Measurements from ENCODE around the gene SPRED1.
"Not testable (repeated sequence)": the region's sequence is repeated elsewhere in the genome, so short reads cannot be mapped to it uniquely, and the experiment has no call there.

SPRED1 gene

DNA sequence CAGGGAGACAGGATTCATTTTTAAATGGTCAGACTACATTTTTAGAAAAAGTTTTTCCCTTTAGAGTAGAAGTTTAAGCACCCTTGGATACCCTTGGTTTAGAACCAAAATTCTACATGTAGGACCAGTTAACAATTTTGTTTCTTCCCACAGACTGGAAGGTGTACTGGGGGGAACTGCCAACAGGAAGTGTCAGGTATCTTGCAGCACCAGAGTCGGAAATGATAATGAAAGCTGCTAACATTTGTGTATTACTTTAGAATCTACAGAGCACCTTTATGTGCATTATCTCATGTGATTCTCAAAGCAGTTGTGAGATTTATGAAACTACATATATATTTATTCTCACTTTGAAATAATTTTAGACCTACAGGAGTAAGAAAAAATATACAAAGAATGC, 21.5 kb downstream of the SPRED1 start:
- in situ Hi-C loops (cut with MboI; ENCODE audit: low sequenced_read_pairs) = loop anchor here (25.0 kb wide), 1 partner anchor 262 kb away; no protein-coding TSS in a partner anchor

DNA sequence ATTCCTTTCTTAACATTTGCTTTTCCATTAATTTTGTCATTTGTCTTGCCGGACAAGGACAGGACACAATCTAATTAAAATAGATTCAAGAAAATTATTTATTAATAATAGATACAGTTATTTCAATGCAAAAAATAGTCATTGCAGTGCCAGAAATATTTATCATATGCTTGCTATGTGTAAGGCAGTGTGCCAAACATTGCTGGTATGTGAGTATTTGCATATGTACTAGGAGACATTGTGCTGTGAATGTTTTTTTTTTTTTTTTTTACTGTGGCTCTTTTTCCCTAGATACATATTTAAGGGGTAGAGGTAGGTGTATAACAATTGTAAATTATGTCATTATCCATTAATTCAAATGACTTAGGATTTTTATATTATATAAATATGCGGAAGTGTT, 23.3 kb downstream of the SPRED1 start:
- in situ Hi-C loops (cut with MboI; ENCODE audit: low sequenced_read_pairs) = no loop called here

DNA sequence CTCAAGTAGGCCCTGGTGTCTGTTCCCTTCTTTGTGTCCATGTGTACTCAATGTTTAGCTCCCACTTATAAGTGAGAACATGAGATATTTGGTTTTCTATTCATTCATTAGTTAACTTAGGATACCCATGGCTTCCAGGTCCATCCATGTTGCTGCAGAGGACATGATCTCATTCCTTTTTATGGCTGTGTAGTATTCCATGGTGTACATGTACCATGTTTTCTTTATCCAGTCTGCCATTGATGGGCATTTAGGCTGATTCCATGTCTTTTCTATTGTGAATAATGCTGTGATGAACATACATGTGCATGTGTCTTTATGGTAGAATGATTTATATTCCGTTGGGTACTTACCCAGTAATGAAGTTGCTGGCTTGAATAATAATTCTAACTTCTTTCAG, 24.6 kb downstream of the SPRED1 start:
- in situ Hi-C loops (cut with MboI; ENCODE audit: low sequenced_read_pairs) = not testable (repeated sequence)

DNA sequence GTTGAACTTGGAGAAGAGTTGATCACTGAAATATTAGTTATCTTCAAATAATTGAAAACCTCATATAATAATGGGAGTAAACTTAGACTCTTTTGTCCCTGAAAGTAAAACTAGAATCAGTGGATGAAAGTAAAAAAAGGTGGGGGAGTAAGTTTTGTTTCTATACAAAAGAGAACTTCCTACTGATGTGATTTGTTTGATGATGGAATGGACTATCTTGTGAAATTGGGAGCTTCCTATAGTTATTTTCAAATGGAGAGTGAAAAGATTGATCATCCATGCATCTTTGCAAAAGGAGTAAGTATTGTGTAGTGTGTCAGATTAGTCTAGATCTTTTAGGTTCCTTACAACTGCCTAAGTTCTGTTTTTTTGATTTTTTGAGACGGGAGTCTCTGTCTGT, 28.4 kb downstream of the SPRED1 start:
- in situ Hi-C loops (cut with MboI; ENCODE audit: low sequenced_read_pairs) = no loop called here

DNA sequence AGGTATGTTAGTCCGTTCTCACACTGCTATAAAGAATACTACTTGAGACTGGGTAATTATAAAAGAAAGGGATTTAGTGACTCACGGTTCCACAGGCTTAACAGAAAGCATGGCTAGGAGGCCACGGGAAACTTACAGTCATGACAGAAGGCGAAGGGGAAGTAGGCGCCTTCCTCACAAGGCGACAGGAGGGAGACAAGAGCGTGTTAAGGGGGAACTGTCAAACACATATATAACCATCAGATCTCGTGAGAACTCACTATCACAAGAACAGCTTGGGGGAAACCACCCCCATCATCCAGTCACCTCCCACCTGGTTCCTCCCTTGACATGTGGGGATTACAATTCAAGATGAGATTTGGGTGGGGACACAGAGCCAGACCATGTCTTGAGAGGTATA, 30.4 kb downstream of the SPRED1 start:
- in situ Hi-C loops (cut with MboI; ENCODE audit: low sequenced_read_pairs) = no loop called here

DNA sequence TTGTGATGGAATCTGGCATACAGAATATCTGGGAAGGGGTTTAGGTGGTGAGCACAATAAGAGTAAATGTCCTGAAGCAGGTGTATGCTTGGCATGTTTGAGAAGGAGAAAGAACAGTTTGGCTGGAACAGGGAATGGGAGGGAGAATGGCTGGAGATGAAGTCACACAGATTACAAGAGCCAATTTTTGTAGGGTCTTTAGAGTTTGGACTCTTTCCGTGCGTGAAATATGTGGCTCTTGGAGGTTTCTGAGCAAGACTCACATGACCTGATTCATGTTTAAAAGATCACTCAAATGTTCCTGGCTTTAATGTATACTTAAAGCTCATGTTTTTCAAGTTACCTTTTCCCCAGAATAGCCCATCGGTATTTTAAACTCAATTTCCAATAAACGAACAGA, 32.8 kb downstream of the SPRED1 start:
- in situ Hi-C loops (cut with MboI; ENCODE audit: low sequenced_read_pairs) = no loop called here

DNA sequence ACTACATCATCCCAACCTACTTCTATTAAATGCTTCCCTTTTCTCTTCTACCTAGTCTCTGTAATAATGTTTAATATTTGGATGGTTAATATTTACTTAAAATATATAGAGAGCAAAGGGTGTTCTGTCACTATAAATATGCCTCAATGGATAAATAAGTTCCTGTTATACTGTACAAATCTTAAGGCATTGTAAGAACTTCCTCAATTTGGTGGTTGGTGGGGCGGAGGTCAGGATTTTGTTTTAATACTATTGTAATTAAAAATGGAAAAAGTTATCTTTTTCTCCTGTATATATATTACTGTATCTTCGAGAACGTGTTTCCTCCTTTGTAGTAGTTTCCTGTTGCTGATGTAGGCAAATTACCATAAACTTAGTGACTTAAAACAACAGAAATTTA, 41.5 kb downstream of the SPRED1 start:
- in situ Hi-C loops (cut with MboI; ENCODE audit: low sequenced_read_pairs) = no loop called here

DNA sequence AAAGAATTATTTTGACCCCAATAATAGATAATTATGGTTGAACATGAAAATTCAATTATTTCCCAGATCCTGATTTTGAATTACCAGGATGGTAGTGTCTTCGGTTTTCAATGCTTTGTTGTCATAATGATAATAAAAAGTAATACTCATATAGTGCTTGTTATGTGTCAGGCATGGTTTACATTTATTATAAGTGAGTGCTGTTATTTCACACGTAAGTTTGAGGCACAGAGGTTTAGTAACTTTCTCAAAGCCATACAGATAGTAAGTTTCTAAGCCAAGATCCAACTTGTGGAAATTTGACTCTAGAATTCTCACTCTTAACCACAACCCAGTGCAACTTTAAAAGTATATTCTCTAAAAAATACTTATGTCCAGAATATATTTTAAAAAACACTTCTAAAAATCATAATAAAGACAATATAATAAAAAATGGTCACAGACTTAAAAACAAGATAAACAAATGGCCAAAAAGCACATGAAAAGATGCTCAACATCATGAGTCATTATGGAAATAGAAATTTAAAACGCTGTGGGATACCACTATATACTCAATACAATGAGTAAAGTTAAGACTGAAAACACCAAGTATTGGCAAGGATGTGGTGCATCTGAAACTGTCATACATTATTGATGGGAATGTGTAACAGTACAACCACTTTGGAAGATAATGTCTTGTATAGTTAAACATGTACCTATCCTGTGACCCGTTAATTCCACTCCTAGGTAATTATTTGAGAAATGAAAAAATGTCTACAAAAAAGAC, 45.2 kb downstream of the SPRED1 start:
- in situ Hi-C loops (cut with MboI; ENCODE audit: low sequenced_read_pairs) = no loop called here

DNA sequence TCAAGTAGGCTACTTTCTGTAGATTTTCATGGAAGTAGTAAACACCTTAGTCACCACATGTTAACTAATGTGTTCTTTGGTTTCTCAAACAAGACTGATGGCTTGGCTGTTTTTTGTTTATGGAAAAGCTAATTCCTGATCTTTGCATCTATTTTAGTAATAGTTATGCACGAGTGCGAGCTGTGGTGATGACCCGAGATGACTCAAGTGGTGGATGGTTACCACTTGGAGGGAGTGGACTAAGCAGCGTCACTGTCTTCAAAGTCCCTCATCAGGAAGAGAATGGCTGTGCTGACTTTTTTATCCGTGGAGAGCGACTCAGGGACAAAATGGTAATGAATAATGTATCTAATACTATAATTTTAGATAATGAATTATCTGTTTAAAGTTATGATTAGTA, 46.6 kb downstream of the SPRED1 start:
- in situ Hi-C loops (cut with MboI; ENCODE audit: low sequenced_read_pairs) = no loop called here

DNA sequence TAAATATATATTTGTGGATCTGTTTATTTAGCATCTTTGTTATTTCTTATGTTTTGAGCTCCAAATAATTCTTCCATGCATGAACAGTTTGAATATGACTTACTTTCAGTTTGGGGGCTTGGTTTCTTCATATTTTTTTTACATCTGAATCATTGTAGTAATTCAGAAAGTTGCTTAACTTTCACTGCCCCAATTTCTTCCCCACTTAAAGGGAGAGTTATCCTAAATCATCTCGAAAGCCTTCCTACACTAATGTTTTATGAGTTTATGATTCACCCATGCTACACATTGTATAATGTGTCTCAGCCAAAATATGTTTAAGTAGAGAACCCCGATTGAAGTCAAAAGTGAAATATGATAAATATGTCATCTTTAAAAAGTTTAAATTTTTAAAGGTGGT, 47.8 kb downstream of the SPRED1 start:
- in situ Hi-C loops (cut with MboI; ENCODE audit: low sequenced_read_pairs) = no loop called here

DNA sequence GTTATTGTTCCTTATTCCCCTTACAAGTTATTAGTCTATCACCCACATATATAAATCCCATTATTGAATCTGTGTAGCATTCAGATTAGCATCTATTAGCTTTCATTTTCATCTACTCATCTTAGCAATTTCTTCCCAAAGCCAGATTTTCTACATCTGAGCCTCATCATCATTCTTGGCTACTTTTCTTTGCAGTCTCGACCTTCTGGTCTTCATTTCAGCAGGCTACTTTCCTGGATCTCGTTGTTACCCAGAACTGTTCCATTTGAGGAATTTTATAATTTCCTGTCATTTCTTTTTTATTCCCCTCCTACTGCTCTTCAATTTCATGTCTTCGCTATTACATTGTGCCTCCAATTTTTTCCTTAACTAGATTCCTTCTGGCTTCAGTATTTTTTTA, 51.8 kb downstream of the SPRED1 start:
- in situ Hi-C loops (cut with MboI; ENCODE audit: low sequenced_read_pairs) = no loop called here

DNA sequence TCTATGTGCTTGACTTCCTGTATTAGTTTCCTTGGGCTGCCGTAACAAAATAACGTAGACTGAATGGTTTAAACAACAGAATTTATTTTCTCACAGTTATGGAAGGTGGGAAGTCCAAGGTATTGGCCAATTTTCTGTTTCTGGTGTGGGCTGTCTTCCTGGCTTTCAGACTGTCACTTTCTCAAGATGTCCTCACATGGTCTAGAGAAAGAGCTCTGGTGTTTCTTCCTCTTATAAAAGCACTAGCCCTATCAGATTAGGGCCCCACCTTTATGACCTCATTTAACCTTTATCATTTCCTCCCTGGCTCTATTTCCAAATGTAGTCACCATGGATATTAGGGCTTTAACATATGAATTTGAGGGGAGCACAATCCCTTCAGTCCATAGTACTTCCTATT, 54.6 kb downstream of the SPRED1 start:
- in situ Hi-C loops (cut with MboI; ENCODE audit: low sequenced_read_pairs) = no loop called here

DNA sequence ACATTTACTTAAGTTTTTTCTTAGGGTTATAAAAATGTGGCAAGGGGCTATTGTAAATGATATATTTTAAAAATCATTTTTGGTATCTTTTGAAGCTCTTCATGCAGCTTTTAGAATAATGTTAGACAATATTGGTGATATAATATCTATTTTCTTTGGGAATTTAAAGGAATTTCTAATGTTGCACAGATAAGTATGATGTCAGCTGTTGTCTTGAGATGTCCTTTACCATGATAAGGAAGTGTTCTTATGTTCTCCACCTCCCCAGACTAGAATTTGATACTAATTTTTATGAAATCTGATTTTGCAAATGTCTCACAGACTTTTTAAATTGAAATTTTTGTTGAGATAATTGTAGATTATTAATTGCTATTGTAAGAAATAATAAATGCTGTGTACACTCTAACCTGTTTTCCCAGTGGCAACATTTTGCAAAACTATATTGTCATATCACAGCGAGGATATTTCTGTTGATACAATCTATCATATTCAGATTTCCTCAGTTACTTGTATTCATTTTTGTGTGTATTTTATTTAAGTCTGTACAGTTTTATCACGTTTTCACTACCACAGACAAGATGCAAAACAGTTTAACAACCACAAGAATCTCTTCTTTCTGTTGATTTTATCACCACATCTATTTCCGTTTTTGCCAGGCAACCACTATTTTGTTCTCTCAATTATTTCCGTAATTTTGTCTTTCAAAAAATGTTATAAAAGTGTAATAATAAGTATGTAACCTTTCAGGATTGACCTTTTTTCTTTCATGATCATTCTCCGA, 55.4 kb downstream of the SPRED1 start:
- in situ Hi-C loops (cut with MboI; ENCODE audit: low sequenced_read_pairs) = no loop called here

DNA sequence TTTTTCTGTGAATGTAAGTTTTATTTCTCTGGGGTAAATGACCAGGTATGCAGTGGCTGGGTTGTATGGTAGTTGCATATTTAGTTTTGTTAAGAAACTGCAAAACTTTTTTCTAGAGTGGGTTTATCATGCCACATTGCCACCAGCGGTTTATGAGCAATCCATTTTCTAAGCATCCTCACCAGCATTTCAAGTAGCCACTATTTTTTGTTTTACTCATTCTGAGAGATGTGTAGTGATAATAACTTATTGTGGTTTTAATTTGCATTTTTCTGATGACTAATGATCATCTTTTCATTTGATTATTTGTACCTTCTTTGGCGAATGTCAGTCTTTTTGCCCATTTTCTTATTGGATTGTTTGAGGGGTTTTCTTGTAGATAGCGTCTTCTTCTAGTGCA, 56.2 kb downstream of the SPRED1 start:
- in situ Hi-C loops (cut with MboI; ENCODE audit: low sequenced_read_pairs) = no loop called here

DNA sequence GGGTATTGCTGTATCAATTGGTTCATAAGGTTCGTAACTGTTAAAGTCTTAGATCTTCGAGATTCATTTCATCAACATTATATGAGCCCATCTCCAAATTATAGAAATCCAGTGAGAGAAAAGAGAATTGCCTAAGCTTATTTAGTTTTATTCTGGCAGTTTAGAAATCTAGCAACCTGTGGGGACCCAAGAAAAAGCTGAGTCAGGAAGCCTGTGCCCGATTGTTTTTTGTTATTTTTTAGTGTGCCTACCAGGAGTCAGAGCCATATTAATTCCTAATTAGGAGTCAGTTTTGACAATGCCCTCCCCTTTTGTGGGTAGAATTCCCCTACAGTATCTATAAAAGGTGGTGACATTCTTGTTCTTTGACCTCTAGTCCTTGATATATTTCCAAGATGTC, 59.6 kb downstream of the SPRED1 start:
- in situ Hi-C loops (cut with MboI; ENCODE audit: low sequenced_read_pairs) = no loop called here

DNA sequence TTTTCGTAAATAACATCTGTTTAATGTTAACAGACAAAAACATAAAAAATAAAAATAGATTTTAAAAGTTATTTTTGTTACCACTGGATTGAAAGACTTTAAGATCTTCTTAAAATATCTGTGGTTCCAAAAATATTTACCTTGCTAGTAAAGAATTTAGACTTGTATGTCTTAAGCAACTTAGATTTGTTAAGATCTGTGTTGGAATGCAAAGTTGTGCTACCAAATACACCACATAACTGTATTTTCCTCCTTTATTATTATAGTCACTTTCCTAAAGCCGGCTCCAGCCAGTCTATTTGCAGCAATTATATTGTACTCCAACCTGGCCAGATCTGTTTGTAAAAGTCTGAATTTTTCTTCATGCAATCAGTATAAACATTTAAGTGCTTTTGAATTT, 63.7 kb downstream of the SPRED1 start:
- in situ Hi-C loops (cut with MboI; ENCODE audit: low sequenced_read_pairs) = no loop called here

DNA sequence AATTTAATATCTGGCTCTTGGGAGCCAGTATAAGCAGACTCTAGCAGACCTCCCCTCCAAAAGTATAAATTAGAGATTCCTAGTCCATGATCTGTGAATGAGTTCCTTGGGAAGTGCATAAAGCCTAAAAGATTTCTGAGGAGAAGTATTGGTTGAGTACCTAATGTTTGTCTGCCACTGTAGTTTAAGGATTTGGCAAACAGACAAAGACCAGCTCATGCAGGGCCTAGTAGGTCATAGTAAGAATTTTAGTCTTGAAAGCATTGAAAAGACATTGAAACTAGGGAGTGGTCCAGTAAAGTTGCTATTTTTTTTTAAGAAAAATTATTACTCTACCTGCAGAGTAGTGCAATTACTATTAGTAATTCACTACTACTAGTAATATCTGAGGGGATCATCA, 67.5 kb downstream of the SPRED1 start:
- in situ Hi-C loops (cut with MboI; ENCODE audit: low sequenced_read_pairs) = no loop called here

DNA sequence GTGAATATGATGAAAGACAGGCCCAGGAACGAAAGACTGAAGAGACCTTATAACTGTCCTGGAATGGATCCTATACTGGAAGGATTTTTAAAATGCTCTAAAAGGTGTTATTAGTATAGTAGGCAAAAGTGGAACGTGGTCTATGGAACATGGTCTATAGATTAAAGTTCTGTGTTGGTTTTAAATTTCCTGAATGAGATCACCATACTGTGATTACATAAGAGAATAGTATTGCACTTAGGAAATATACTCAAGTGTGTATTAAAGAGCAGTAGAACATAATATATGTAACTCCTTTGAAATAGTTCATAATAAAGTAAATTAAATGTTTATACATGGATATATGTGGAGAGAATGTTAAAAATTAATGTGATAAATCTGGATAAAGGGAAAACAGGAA, 68.2 kb downstream of the SPRED1 start:
- in situ Hi-C loops (cut with MboI; ENCODE audit: low sequenced_read_pairs) = no loop called here

DNA sequence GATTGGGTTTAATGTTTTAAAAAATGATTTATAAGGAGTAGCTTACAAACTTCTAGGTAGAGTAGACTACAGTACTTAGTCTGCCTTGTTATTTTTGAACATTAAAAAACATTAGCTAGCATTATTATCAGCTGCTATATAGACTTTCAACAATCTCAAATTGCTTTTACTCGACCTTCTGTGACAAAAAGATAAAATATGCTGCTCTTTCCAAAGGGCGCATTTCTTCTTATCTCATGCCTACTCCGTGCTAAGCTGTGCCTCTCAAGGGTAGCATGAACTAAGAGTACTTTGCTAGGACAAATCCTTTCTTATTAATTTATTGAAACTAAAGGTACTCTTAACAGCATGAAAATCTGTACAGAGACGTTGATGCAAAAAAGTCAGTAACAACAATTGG, 71.3 kb downstream of the SPRED1 start:
- in situ Hi-C loops (cut with MboI; ENCODE audit: low sequenced_read_pairs) = no loop called here

DNA sequence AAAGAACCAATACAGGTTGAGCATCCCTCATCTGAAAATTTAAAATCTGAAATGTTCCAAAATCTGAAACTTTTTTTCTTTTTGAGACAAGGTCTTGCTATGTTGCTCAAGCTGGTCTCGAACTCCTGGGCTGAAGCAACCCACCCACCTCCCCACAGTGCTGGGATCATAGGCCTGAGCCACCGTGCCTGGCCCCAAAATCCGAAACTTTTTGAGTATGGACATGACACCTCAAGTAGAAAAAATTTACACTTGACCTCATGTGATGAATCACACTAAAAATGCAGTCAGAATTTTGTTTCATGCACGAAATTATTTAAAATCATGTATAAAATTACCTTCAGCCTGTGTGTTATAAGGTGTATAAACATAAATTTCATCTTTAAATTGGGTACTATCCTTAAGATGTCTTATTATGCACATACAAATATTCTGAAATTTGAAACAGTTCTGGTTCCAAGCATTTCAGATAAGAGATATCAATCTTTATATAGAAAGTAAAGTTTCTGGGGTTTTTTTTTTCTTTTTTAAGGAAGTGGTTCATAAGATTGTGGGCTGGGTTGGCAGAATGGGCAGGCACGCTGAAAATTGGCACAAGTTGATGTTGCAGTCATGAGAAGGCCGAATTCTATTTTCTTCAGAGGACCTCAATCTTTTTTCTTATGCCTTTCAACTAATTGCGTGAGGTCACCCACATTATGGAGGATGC, 72.5 kb downstream of the SPRED1 start:
- in situ Hi-C loops (cut with MboI; ENCODE audit: low sequenced_read_pairs) = no loop called here

DNA sequence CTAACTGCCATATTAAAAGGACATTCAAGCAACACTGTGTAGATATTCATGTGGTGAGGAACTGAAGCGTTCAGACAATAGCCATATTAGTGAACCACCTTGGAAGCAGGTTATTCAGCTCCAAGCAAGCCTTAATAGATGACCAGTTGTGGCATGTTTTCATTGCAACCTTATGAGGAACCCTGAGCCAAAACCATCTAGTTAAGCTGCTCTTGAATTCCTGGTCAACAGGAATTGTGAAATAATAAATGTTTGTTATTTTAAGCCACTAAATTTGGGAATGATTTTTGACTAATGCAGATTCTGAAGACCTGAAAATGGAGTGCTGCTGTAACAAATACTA, 73.0 kb downstream of the SPRED1 start:
- in situ Hi-C loops (cut with MboI; ENCODE audit: low sequenced_read_pairs) = no loop called here

DNA sequence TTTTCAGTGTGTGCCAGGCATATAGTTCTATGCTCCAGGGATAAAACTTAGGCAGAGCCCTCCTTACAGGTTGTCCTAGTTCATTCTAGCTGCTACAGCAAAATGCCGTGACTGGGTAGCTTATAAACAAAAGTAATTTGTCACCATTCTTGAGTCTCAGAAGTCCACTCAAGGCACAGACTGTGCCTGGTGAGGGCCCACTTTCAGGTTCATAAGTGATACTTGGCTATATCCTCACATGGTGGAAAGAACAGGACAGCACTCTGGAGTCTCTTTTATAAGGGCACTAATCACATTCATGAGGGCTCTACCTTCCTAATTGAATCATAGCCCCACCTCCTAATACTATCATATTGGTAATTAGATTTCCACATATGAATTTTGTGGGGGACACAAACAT, 80.1 kb downstream of the SPRED1 start:
- in situ Hi-C loops (cut with MboI; ENCODE audit: low sequenced_read_pairs) = no loop called here
